ENCODE data around the gene ZPBP2.
"Not testable (repeated sequence)": the region's sequence is repeated elsewhere in the genome, so short reads cannot be mapped to it uniquely, and the experiment has no call there.

ZPBP2 gene

GRCh38 chr17:39867880-39868553 is at the start of gene ZPBP2:
ZPBP2 (plus strand) TSS chr17:39868202; CDS start chr17:39868355, 153 bp downstream.
- DNase-seq (ENCODE audit: low read depth, low spot score): no peak

GRCh38 chr17:39818358-39819000 is 49.5 kb upstream of the ZPBP2 start:
- DNase-seq (ENCODE audit: low read depth, low spot score): no peak

GRCh38 chr17:39820541-39820940 is 47.5 kb upstream of the ZPBP2 start:
- no peak for DNase-seq (ENCODE audit: low read depth, low spot score)

- no peak for DNase-seq (ENCODE audit: low read depth, low spot score)
These were observed 47.0 kb upstream of the ZPBP2 start for GRCh38 chr17:39820987-39821386.

- no peak for DNase-seq (ENCODE audit: low read depth, low spot score)
These were observed 46.0 kb upstream of the ZPBP2 start for GRCh38 chr17:39822051-39822451.

- DNase-seq (ENCODE audit: low read depth, low spot score): no peak
These were observed 44.5 kb upstream of the ZPBP2 start for GRCh38 chr17:39823407-39824054.

GRCh38 chr17:39826334-39826733 is 41.7 kb upstream of the ZPBP2 start:
- no peak for DNase-seq (ENCODE audit: low read depth, low spot score)

- DNase-seq (ENCODE audit: low read depth, low spot score): no peak
These were observed 39.6 kb upstream of the ZPBP2 start for GRCh38 chr17:39828443-39828842.

GRCh38 chr17:39831588-39831987 is 36.4 kb upstream of the ZPBP2 start:
- no peak for DNase-seq (ENCODE audit: low read depth, low spot score)

- no peak for DNase-seq (ENCODE audit: low read depth, low spot score)
These were observed 34.0 kb upstream of the ZPBP2 start for GRCh38 chr17:39834017-39834416.

- no peak for DNase-seq (ENCODE audit: low read depth, low spot score)
These were observed 32.8 kb upstream of the ZPBP2 start for GRCh38 chr17:39835038-39835786.

- no peak for DNase-seq (ENCODE audit: low read depth, low spot score)
These were observed 31.9 kb upstream of the ZPBP2 start for GRCh38 chr17:39836117-39836516.

- no peak for DNase-seq (ENCODE audit: low read depth, low spot score)
These were observed 29.9 kb upstream of the ZPBP2 start for GRCh38 chr17:39838057-39838456.

- no peak for DNase-seq (ENCODE audit: low read depth, low spot score)
These were observed 29.2 kb upstream of the ZPBP2 start for GRCh38 chr17:39838784-39839183.

GRCh38 chr17:39841134-39841683 is 26.8 kb upstream of the ZPBP2 start:
- DNase-seq (ENCODE audit: low read depth, low spot score): no peak

- DNase-seq (ENCODE audit: low read depth, low spot score): no peak
These were observed 22.8 kb upstream of the ZPBP2 start for GRCh38 chr17:39845052-39845846.

GRCh38 chr17:39846205-39846604 is 21.8 kb upstream of the ZPBP2 start:
- no peak for DNase-seq (ENCODE audit: low read depth, low spot score)

- no peak for DNase-seq (ENCODE audit: low read depth, low spot score)
These were observed 19.4 kb upstream of the ZPBP2 start for GRCh38 chr17:39848600-39848999.

- DNase-seq (ENCODE audit: low read depth, low spot score): not testable (repeated sequence)
These were observed 17.8 kb upstream of the ZPBP2 start for GRCh38 chr17:39850186-39850585.

- DNase-seq (ENCODE audit: low read depth, low spot score): no peak
These were observed 15.8 kb upstream of the ZPBP2 start for GRCh38 chr17:39852239-39852638.

GRCh38 chr17:39854909-39855308 is 13.1 kb upstream of the ZPBP2 start:
- no peak for DNase-seq (ENCODE audit: low read depth, low spot score)

Data from smooth muscle cell of the brain vasculature (primary cell).